NCI-H1092 treated with DMSO at 0.1 percent for 48 hours (cell line): ENCODE data around the gene YTHDF1.

Experiments used
- DNase-seq: peaks from one replicate; lab custom pipeline; 2025; lab: John Stamatoyannopoulos, UW

Gene YTHDF1

DNA sequence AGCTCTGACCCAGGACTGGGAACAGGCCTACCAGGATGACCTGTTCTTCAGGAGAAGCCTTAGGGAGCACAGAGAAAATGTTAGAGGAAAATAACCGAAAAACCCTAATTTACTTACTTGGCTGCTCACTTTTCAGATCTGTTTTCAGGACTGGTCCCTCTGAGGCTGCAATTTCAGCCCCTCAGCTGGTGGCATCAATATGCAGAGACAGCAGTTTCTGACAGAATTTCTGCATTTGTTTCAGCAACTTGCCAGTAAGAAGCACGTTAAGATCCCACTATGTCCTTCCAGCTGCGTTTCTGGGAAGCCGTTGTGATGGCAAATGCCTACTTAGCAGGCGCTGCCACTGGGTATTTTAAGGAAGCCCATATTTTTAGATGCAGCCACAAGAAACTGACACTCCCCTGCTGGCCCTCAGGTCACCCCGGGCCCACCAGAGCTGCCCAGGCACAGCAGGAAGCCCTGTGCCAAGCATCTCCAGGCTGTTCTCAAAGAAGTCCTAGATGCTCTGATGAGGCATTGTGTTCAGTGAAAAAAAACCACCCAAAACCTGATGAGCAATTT, 7.5 kb downstream of the YTHDF1 start:
- DNase-seq: no peak

DNA sequence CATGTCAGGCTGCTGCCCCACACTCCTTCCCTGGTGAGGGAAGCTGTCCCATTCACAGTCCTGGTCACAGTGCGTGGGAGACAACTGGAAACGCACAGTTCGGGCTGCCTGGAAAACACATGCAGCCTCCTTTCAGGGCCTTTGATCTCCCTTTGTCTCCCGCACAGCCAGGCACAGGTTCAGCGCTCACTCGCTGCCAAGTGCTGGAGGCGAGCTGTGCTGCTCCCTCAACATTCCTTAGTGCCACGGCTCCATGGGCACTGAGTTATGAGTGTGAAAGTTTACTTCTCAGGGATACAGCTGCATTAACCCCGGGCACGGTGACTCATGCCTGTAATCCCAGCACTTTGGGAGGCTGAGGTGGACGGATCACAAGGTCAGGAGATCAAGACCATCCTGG, 9.1 kb downstream of the YTHDF1 start:
- no peak for DNase-seq

DNA sequence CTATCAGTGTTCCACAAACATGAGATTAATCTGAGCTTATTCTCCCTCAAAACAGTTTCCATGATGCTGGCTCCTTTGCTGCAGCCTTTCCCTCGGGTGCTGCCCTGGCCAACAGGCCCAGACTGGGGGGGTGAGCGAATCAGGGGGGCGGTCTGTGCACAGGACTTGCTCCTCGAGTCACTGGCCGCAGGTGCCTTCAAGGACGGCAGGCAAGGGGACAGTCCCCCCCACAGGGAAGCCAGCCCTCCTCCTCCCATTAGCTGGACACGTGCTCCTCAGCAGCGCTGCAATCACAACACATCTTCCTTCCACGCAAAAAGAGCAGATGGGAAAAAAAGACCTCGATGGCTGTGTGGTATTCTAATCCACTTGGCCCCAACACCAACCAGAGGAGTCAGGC, 10.0 kb downstream of the YTHDF1 start:
- no peak for DNase-seq

DNA sequence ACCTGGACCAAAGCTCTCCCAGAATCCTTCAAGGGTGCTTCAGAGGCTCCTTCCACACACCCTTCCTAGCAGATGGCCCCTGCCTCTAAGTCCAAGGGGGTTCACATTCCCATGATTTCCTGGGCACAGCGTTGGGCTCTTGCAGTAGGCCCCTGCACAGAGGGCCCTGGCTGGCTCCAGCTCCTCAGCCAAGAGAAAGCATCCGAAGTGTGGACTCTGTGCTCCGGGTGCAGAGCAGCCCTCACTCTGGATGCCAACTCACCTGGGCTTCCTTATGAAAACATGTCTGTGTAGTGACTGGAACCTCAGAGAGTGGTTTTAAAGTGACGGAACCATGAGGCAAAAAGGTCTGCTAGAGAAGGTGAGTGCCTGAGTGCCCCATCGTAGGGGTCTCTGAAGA, 11.6 kb downstream of the YTHDF1 start:
- no peak for DNase-seq

DNA sequence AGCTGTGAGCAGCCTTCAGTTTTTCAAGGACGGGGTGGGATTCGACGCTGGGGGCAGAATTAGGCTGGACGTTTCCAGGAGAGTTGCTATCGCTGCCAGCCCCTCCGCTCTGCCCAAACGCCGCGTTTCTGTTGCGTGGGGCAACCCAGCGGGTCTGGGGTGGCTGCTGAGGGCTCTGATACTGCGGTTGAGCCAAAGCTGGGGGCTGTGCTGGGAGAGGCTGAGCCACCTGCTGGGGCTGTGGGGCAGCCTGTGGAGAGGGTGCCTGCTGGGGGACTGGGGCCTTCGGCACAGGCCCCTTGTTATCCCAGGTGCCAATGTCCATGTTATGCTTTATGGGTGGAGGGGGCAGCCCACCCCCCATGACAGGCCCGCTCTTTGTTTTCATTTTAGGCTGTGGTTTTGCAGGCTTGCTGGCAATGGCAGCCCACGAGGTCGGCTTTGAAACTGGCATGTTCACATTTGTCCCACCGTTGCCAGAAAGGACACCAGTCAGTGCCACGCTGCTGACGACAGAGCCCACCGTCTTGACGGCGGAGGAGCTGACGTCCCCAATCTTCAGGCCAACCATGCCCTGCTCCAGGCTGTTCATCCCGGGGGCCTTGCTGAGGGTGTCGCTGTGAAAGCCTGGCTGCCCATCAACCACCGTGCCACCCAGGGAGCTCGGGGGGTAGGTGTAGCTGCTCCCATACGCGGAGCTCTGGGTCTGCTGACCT, 13.0 kb downstream of the YTHDF1 start:
- DNase-seq: no peak

DNA sequence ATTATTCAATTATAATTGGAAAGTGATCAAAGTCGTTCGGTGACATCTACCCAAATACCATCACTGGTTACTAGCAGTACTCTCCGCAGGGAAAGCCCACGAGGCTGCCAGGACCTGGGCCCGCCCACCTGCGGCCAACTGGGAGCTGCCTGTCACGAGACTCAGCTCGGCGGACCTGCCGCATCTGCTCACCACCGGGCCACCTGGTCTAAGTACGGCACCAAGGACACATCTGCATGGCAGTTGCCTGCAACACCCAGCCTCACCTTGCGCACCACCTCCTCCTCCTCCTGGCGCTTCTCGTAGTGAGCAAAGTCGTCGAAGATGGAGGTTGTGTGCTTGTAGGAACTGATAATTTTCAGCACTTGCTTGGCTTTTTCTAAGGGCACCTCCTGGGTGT, 13.9 kb downstream of the YTHDF1 start:
- DNase-seq: no peak

DNA sequence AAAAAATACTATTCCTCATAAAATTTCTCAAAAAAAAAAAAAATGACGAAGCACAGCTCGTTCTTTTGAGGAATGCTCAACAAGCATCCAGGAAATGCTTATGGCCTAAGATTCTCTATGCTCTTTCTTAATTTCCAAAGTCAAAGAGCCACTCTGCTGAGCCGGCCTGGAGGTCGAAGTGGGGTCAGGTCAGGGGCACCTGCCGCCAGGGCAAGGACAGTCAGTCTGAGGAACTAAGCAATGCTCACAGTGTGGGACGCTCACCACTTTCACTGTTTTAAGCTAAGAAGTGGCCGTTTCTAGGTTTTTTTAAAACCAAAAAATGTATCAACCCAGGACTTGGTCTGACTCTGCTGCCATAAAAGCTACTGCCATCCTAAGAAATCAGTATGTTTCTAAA, 17.3 kb downstream of the YTHDF1 start:
- DNase-seq: no peak

DNA sequence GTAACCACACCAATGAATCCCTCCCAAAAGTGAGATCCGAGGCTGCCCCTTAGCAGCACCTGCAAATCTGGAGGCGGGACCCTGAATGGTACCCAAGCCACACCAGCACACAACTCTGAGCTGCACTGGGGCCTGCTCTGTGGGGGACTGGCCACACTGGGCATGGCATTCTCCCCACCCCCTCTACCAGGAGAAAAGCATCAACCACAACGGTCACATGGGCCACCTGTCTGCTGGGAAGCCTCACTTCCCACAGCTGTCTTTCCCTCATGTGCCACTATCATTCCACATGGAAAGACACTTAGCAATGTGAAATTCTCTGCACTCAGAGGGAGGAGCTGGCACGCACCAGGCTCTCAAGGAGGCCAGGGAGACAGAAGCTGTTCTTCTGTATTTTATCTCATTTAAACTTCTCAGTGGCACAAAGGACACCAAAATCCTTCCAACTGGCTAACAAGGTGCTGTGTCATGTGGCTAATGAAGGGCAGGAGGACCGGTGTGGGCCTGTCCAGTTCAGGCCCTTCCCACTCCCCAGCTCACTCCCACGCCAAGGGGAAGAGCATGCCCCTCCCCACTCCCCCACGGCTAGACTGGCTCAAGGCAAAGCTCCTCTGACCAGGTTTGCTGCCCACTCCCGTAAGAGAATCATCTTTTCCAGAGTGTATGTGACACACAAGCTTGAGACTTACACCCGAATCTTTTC, 19.0 kb downstream of the YTHDF1 start:
- no peak for DNase-seq

DNA sequence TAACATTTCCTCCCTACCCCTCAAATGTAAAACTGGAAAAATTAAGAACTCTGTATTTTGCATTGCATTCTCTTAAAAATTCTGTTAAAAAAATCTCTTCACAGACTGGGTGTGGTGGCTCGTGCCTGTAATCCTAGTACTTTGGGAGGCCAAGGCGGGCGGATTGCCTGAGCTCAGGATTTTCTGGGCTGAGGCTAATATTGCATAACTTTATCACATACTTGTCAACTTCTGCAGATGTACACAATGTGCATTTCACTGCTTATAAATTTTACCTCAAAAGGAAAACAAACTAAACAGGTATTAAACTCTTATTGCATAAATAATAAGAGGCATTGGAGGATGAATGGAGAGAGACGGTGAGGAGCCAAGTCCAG, 21.1 kb downstream of the YTHDF1 start:
- no peak for DNase-seq

DNA sequence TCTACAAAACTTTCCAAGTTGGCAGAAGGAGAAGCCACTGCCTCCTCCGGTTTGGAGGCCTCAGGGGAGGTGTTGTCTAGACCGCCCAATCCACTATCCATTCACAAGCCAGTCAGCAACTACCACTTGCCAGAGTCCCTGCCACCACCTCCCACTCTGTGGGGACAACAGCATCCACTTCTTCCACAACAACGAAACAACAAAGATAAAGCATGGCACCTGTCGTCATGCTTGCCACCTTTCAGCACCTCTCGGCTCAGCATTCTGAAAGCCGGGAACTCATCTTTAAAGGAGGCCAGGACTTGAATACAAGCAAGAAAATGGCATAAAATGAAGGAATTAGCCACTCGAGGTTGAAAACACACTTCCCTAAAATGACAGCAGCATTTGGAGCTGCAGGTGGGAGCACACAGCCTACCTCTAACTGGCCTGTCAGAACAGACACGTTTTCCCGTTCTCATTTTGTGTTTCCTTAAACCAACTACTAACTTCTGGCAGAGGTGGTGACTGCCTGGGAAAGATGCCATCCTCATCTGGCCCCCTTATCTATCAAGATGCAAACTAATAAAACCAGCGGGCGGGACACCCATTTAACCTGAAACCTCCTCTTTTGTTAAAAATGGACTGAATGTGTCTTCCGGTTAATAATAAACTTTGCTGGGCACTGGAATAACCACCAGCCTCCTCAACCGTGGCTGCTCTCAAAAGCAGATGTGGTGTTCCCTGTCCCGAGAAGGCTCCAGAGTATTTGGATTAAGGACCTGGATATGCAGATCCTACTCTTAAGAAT, 21.7 kb downstream of the YTHDF1 start:
- DNase-seq: no peak

DNA sequence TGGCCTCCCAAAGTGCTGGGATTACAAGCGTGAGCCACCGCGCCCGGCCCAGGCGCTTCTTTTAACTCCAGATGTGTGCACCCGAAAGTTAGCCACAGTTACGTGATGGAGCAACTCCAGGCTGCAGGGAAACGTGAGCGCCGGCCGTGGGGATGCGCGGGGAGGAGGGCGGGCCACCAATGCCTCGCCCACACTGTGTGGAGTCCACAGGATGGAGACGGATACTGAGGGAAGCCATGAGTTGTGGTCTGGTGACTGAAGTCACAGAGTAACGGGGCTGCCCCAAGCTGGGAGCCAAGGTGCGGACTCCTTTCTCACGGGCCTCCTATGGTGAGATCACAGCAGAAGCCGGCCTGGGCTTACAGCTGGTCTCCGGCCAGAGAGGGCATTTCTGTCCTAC, 23.2 kb downstream of the YTHDF1 start:
- no peak for DNase-seq

DNA sequence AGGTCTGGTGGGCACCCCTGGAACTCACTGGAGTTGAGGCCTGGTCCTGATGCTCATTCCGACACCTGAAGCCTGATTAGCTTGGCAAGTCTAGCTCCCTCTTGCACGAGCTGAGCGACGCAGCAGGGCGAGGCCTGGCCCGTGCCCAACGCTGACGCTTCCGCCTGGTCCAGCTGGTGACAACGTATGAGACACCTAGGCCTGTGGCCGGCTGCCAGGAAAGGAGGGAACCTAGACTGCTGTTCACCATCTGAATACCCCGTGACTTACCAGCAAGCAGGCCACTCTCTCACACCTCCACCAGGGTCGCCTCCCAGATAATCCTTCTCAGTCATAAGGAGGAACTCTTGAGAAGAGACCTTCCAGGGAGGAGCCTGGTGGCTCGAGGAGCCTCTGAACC, 24.5 kb downstream of the YTHDF1 start:
- peak; percentile 78 for DNase-seq

DNA sequence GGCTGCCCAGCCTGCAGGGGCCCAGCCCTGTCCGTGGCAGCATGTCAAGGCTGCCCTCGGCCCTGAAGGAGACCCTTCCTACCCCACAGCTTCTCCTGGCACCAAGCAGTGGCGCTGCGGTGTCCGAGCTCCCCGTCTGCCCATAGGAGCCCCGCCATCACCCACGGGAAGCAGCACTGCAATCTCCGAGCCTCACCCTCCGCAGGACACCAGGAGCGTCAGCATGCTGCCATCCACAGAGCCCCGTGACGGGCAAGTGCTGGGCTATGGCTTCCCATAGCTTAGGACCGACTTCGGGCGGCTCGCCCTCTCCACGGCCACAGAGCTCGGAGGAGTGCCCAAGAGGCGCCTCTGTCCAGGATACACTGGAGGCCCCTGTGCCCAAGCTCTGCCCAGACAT, 25.1 kb downstream of the YTHDF1 start:
- no peak for DNase-seq

DNA sequence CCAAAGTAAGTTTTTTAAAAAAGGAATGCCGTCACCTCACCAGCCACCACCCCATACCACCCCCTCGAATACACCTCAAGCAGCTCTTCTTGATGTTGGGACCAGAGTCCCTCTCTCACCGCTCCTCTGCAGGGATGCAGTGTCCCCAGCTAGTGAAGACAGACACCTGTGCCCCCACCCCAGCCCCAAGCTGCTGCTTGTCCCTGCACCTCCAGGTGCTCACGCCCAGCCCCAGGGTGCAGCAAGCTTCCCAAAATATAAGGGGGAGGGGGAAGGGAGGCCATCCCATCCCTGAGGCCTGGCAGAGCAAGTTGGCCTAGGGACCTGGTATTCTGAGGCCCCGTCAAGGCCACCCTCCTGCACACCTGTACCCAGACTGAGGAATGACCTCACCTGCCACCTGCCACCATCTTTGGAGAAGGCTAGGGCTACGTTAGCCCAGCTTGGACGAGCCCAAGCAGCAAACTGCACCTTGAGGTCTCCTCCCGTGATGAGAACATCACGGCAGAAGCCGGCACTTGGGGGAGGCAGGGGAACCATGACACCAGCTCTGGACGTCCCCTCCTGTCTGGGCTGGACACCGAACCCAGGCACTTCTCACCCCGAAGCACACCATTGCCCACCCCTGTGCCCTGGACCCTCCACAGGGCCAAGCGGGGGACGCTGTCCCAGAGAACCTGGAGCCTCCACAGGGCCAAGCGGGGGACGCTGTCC, 25.9 kb downstream of the YTHDF1 start:
- no peak for DNase-seq

DNA sequence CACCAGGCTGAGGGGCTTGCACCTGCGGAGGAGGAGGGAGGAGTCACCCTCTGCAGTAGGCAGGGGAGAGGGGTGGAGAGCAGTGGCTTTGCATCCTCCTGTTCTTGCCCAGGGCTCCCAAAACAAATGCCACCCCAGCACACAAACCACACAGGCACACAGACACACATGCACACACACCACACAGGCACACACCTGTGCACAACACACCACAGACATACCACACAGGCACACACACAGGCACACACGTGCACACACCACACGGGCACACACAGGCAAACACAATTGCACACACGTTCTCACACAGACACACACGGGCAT, 26.6 kb downstream of the YTHDF1 start:
- no peak for DNase-seq

DNA sequence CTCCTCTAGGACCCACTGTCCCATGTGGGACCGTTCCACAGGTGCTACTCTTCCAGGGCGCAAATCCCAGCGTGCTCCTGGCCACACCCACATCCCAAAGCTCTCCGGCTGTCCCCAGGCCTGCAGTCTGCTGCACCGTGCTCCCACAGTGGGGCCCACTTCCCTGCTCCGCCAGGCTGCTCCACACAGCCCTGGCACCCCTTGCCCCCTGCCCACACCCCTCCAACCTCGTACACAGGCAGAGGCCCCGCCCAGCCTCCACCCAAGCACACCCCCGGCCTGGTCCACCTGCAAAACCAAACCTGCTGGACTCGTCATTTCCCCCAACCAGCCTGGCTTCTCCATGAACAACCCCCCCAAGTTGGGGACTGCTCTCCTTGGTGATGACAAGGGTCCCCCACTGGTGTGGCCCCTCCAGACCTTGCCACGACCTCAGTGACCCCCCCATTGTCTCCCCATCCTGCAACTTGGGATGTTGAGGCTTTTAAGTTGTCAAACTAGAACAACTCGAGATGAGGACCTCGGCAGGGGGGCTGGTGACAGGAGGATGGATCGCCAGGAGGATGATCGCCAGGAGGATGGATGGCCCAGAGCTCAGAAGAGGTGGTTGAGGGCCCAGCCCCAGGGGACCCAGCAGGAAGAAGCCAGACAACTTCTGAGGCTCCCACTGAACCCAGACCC, 27.1 kb downstream of the YTHDF1 start:
- no peak for DNase-seq

DNA sequence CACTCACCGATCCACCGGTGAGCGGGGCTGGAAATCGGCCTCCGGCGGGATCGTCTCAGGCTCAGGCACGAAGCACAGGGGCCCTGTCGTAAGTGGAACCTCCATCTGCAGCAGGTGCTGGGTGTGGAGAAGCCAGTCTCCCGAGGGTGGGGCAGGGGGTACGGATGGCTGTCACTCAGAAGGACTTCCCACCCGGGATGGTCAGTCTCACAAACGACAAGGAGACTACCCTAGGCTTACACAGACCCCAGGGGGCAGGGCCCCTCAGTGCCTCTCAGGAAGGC, 27.8 kb downstream of the YTHDF1 start:
- DNase-seq: no peak

DNA sequence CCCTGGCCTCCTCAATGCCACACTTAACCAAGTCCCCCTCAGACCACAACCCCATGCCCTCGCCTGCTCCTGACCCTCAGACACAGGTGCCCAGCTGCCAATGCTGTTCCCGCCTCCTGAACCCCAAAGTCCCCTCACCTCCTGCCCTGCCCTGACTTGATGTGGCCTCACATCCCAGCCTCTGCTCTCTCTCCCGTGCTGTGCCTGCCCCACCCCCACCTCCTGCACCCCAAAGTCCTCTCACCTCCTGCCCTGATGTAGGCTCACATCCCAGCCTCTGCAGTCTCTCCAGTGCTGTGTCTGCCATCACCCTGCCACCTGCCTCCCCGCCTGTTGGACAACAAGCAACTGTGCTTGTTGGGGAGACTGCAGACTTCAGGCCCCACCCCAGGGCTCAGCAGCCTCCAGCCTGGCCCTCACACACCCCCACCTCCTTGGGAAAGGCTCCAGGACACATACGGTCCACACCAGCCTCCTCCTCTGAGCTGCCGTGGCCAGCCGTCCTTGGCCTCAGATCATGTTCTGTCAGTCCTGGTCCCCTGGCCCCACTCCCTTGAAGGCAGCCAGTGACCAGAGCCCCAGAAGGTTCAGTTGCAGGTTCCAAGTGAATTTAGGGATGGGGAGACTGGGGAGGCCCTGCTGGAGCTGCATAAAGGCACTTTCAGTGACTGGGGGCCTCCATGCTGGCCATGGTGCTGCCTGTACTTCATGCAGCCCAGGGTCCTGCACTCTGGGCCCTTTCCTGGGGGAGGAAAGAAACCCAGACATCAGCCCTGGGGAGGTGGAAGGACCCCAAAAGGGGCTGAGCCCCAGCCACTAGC, 28.4 kb downstream of the YTHDF1 start:
- DNase-seq: no peak

DNA sequence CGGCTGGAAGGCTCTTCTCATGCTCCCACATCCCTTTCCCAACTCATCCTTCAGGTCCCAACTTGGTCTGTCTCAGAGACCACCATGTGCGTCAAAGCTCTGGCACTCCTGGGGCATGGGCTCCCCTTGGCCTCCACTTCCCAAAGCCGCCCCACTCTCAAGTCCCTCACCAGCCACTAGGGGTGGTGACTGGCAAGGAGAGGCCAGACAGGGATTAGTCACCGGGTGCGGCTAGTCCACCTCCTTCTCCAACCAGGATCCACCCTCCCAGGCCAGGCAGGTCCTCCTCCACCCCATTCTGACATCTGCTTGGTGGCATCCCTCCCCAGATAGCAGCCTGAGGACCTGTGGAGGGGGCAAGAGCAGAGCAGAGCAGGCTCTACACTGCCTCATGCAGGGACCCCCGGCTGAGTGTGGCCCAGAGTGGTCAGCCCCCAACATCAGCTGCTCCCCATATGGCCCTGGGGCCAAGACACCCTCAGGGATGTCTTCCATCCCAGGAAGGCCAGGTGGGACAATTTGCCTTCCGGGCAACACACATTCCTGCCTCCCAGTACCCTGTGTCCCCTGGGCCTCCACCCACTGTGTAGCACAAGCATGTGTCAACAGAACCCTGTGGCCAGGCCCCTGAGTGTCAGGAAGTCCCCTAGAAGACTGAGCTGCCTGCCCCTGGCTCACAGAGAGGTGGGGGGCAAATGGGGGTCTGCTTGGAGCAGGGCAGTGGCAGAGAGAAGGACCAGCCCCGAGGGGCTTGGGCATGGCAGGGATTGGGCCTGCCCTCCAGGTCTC, 29.2 kb downstream of the YTHDF1 start:
- no peak for DNase-seq

DNA sequence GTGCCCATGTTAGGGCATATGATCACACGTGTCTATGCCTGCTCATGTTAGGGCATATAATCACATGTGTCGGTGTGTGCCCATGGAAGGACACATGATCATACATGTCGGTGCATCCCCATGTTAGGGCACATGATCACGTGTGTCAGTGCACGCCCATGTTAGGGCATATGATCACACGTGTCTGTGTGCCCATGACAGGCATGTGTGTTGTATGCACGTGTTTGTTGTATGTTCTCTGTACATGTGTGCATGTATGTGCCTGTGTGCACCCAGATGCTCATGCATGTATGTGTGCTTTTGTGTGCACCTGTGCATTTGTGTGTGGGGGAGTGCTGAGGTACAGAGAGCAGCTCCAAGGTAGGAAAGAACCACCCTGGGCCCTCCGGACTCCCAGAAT, 29.8 kb downstream of the YTHDF1 start:
- no peak for DNase-seq
